NCI-H1105 treated with DMSO at 0.1 percent for 48 hours (cell line): ENCODE results near the gene IPMK.
"Not testable (repeated sequence)": the region's sequence is repeated elsewhere in the genome, so short reads cannot be mapped to it uniquely, and the experiment has no call there.

Experiments used
- DNase-seq: peaks from one replicate; lab custom pipeline; 2025; lab: John Stamatoyannopoulos, UW

IPMK gene

DNA sequence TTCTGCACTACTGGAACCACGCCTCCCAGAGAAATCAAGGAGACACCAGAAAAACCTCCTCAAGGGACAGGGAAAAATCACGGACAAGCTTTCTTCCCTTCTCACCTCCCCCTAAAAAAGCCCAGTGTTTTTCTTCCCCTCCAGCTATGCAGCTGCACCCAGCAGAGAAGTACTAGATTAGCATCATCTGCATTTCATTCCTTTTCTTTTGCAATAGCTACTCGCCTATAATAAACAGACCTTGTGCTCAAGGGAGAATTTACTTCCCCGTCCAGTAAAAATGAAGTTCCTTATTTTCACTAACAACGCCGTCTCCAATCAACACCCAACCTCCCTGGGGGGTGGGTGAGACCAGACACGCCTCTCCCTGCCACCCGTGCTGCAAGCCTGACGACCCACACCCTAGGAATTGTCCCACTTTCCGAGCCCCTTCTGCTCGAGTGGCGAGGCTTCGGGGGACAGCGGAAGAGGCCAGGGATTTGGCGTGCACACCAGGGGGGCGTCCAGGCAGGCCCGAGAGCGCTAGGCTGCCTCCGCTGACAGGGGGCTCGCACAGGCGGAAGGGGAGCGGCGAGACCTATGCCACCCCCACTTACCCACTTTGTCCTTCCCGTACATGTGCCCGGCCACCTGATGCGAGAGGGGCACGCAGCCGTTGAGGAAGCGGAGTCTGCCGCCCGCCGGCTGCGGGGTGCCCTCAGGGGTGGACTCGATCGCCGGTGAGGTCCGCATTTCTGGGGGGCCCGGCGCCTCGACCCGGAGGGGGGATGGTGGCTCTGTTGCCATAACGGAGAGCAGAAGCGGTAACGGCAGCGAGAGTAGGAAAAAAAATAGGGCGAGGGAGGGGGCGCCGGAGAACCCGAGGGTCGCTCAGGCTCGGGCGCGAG is 625 bp downstream of the IPMK start:
- DNase-seq, result peak; percentile 7

GRCh38 chr10:58266003-58266825 is 1.5 kb downstream of the IPMK start:
- no peak for DNase-seq

DNA sequence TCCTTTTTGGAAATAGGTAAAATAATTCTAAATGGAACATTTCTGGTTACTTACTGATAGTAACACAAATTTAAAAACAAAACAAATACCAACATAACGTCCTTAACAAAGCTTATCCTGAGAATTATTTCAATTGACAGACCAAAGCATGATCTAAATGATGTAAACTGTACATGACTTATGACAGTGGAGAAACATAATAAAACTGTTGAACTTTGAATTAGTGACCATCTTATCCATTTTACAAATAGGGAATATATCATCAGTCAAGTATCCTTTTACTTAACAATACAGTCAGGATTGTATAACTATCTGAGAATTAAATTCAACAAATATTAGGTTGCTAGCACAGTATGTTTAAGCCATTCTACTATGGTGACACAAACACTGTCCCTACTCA is 2.4 kb downstream of the IPMK start:
- no peak for DNase-seq

- DNase-seq, result peak; percentile 3
Observed at GRCh38 chr10:58264780-58265179, 2.9 kb downstream of the IPMK start.

- no peak for DNase-seq
Observed at GRCh38 chr10:58262766-58263165, 4.9 kb downstream of the IPMK start.

DNA sequence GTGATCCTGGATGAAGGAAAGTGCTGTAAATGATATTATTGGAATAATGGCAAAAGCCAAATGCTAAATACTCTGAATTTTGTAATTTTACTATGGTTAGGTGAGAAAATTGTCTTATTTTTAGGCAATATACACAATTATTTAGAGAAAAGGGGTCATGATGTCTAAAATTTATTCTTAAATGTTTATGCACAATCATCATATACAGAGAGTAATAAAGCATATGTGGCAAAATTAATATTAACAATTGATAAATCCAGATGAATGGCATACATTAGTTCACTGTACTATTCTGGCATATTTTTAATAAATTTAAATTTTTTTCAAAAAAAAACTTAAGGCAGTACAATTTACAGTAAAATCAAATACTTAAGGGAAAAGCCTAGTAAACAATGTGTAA is 7.4 kb downstream of the IPMK start:
- no peak for DNase-seq

GRCh38 chr10:58258977-58259692 is 8.6 kb downstream of the IPMK start:
- DNase-seq, result no peak

- not testable (repeated sequence) for DNase-seq
Observed at GRCh38 chr10:58256013-58256780, 11.5 kb downstream of the IPMK start.

DNA sequence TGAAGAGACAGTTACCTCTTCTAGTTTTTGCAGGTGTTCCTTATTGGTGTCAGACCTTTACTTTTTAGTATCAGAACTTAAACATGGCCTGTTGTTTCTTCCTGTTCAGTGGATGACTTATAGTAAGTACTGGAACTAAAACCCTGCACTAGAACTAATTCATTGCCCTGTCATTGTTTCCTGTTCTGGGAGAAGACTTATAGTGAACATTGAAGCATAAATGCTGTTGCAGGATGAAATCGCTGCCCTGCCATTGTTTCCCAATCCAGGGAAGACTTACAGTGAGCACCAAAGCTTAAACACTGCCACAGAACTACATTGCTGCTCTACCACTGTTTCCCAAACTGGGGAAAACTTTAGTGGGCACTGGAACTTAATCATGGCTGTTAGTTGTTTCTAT is 13.1 kb downstream of the IPMK start:
- no peak for DNase-seq

DNA sequence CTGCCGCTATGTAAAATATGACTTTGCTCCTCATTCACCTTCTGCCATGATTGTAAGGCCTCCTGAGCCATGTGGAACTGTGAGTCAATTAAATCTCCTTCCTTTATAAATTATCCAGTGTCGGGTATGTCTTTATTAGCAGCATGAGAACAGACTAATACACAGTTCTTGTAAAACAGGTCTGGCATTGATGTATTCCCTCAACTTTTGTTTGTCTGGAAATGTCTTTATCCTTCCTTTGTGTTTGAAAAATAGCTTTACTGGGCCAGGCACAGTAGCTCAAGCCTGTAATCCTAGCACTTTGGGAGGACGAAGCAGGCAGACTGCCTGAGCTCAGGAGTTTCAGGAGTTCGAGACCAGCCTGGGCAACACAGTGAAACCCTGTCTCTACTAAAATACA is 14.5 kb downstream of the IPMK start:
- DNase-seq, result no peak

- not testable (repeated sequence) for DNase-seq
Observed at GRCh38 chr10:58244666-58245065, 23.0 kb downstream of the IPMK start.

- not testable (repeated sequence) for DNase-seq
Observed at GRCh38 chr10:58244242-58244641, 23.5 kb downstream of the IPMK start.

GRCh38 chr10:58243801-58244200 is 23.9 kb downstream of the IPMK start:
- DNase-seq, result not testable (repeated sequence)

GRCh38 chr10:58243269-58243668 is 24.4 kb downstream of the IPMK start:
- DNase-seq, result no peak

DNA sequence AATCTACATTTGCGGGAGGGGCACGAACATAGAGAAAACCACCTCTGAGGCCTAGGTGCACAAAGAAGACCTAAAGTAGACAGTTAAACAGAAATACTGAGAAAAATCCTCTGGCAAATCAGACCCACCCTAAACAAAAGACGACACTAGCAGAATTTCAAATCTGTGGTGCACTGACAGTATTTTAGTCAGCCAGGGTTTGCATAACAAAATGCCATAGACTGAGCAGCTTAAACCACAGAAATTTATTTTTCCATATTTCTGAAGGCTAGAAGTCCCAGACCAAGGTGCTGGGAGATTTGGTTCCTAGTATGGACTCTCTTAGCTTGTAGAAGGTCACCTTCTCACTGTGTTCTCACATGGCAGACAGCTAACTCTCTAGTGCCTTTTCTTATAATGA is 26.3 kb downstream of the IPMK start:
- no peak for DNase-seq

- DNase-seq, result no peak
Observed at GRCh38 chr10:58240531-58240930, 27.2 kb downstream of the IPMK start.

- no peak for DNase-seq
Observed at GRCh38 chr10:58239561-58240169, 28.0 kb downstream of the IPMK start.

- no peak for DNase-seq
Observed at GRCh38 chr10:58237014-58237834, 30.5 kb downstream of the IPMK start.

GRCh38 chr10:58229856-58230255 is 37.8 kb downstream of the IPMK start:
- DNase-seq, result not testable (repeated sequence)

DNA sequence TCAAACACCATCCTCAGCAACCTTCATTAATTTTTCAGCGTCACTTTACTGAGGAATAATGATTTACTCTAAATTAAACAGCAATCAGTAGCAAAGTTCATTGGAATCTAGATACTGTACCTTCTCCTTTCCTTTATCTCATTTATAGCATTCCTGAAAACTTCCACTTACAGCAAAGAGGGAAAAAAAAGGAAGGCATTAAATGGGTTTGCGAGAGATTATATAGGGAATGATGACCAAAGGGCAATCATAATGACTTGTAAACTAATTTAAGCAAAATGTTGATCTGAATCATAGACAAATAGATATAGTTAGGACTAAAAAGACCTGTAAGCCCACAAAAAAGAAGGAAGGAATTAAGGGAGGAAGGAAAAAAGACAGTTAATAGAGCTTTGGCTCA is 42.0 kb downstream of the IPMK start:
- no peak for DNase-seq
